Upper lobe of right lung (tissue), 1 donor: ENCODE data around the gene RDH13. TPM values are rescaled to one million over a fixed set of nuclear protein-coding genes. Genes with fewer than 3 reads are reported as not detected.
"Not testable (repeated sequence)": the region's sequence is repeated elsewhere in the genome, so short reads cannot be mapped to it uniquely, and the experiment has no call there.

Experiments used
- ATAC-seq: fragments of 200-7000 bp; cut with Tn5 transposase; one replicate; pipeline ENCODE4 v1.9.1; 2020; ENCODE audit warnings: mild to moderate bottlenecking, moderate library complexity
- DNase-seq: peaks from one replicate; pipeline ENCODE4 v3.0.0-alpha.2; 2020
- H3K27ac ChIP-seq: fragments of 200-600 bp; one replicate; pipeline ENCODE4 v1.8.0; 2022
- H3K27me3 ChIP-seq: fragments of 200-600 bp; one replicate; pipeline ENCODE4 v1.8.0; 2022; ENCODE audit warnings: mild to moderate bottlenecking
- H3K36me3 ChIP-seq: fragments of 200-600 bp; one replicate; pipeline ENCODE4 v1.8.0; 2022
- H3K4me1 ChIP-seq: fragments of 200-600 bp; one replicate; pipeline ENCODE4 v1.8.0; 2022
- H3K4me3 ChIP-seq: fragments of 200-600 bp; one replicate; pipeline ENCODE4 v1.8.0; 2022; ENCODE audit warnings: mild to moderate bottlenecking
- H3K9me3 ChIP-seq: fragments of 200-600 bp; one replicate; pipeline ENCODE4 v1.8.0; 2022
- intact Hi-C: fragments of 100-400 bp; cut with DNase I; formaldehyde crosslinking; loops from one replicate; pipeline ENCODE4 v1.11.0; 2022
- total RNA-seq: library from RNA; stranded (reverse); fragmentation: NEBNext Ultra II Directional; extraction: Animal tissue kit (Norgen Biotek cat#: 25700); gene quantifications from one replicate; pipeline ENCODE4 v1.2.1, GENCODE V29; 2021
- TF ChIP-seq, protein P1 (sequence below): fragments of 200-600 bp; IDR thresholded peaks from one replicate; pipeline ENCODE4 v1.8.0; 2022; ENCODE audit warnings: antibody characterized with exemption
- donor health status: DM: no; HTN: yes; CAD: no; lungs with severe emphysema.

The RDH13 gene
- total RNA-seq, 1 donor from 2014 or later: 30.0 TPM

- TF ChIP-seq, protein P1, sequence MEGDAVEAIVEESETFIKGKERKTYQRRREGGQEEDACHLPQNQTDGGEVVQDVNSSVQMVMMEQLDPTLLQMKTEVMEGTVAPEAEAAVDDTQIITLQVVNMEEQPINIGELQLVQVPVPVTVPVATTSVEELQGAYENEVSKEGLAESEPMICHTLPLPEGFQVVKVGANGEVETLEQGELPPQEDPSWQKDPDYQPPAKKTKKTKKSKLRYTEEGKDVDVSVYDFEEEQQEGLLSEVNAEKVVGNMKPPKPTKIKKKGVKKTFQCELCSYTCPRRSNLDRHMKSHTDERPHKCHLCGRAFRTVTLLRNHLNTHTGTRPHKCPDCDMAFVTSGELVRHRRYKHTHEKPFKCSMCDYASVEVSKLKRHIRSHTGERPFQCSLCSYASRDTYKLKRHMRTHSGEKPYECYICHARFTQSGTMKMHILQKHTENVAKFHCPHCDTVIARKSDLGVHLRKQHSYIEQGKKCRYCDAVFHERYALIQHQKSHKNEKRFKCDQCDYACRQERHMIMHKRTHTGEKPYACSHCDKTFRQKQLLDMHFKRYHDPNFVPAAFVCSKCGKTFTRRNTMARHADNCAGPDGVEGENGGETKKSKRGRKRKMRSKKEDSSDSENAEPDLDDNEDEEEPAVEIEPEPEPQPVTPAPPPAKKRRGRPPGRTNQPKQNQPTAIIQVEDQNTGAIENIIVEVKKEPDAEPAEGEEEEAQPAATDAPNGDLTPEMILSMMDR: no peak
- intact Hi-C loops: no loop called here
- Histone ChIP-seq H3K4me1 (no peaks in the 10 kb centered on the region), H3K27ac (no peak overlapping the region), H3K36me3 (no peaks in the 10 kb centered on the region), H3K27me3 (no peaks in the 10 kb centered on the region), H3K9me3 (no peaks in the 10 kb centered on the region), H3K4me3 (no peak overlapping the region)
- no peak for ATAC-seq
- DNase-seq: no peak
Observed at GRCh38 chr19:55024111-55024510, 38.8 kb downstream of the RDH13 start.

GRCh38 chr19:55020351-55020750, 42.6 kb downstream of the RDH13 start:
- intact Hi-C loops, H3K4me3 ChIP-seq, ATAC-seq, H3K27ac ChIP-seq, H3K4me1 ChIP-seq, DNase-seq, H3K36me3 ChIP-seq, H3K9me3 ChIP-seq, H3K27me3 ChIP-seq: not testable (repeated sequence)

DNA sequence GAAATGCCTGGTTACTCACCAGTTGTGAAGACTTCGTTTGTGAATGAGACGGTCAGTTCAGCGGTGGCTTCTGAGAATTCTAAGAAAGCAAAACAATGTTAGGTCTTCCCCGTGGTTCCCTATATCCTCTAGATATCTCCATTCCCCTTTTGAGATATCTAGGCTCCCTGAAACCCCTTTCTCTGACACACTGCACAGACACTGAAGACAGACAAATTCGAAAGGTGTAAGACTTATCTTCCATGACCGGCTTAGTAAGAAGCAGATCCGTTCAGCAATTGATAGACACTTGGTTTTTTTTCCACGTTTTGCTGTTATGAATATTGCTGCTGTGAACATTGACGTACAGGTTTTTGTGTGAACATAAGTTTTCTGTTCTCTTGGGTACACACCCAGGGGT, 44.3 kb downstream of the RDH13 start:
- intact Hi-C loops: no loop called here
- DNase-seq (no peak), ATAC-seq (no peak)
- Histone ChIP-seq H3K27me3 (no peaks in the 10 kb centered on the region), H3K9me3 (no peaks in the 10 kb centered on the region), H3K4me3 (no peak overlapping the region), H3K4me1 (no peaks in the 10 kb centered on the region), H3K36me3 (no peaks in the 10 kb centered on the region), H3K27ac (no peak overlapping the region)
- TF ChIP-seq, protein P1: no peak

DNA sequence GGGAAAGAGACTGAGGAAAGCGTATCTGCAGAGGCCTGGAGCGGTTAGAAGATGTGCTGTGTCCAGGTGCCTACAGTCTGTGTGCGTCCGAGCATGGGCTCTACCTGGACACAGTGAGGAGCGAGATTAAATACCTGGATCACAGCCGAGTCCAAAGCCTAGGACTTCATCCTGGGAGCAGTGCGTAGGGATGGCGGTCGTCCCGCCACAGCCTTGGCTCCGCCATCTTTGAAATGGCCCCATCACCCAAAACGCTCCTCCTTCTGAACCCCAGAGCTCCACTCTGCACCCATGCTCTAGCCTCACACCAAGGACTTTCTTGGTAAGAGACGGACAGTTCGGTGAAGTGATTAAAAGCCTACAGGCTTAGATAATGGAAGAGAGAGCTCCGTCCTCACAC, 44.7 kb downstream of the RDH13 start:
- no peak for DNase-seq
- TF ChIP-seq, protein P1: no peak
- Histone ChIP-seq H3K4me1 (no peaks in the 10 kb centered on the region), H3K27ac (no peak overlapping the region), H3K4me3 (no peak overlapping the region), H3K36me3 (no peaks in the 10 kb centered on the region), H3K27me3 (no peaks in the 10 kb centered on the region), H3K9me3 (no peaks in the 10 kb centered on the region)
- intact Hi-C loops: no loop called here
- no peak for ATAC-seq

GRCh38 chr19:55016017-55016416, 46.9 kb downstream of the RDH13 start:
- intact Hi-C loops: no loop called here
- no peak for ATAC-seq
- no peak overlapping the region for H3K27ac ChIP-seq
- no peaks in the 10 kb centered on the region for H3K4me1 ChIP-seq
- no peaks in the 10 kb centered on the region for H3K36me3 ChIP-seq
- H3K4me3 ChIP-seq: no peak overlapping the region
- no peaks in the 10 kb centered on the region for H3K27me3 ChIP-seq
- DNase-seq: no peak
- no peaks in the 10 kb centered on the region for H3K9me3 ChIP-seq
- TF ChIP-seq, protein P1: no peak

- no peak overlapping the region for H3K27ac ChIP-seq
- DNase-seq (no peak), ATAC-seq (no peak)
- no peaks in the 10 kb centered on the region for H3K4me1 ChIP-seq
- intact Hi-C loops: no loop called here
- H3K9me3 ChIP-seq: no peaks in the 10 kb centered on the region
- H3K4me3 ChIP-seq: no peak overlapping the region
- TF ChIP-seq, protein P1: no peak
- no peaks in the 10 kb centered on the region for H3K36me3 ChIP-seq
- H3K27me3 ChIP-seq: no peaks in the 10 kb centered on the region
Observed at GRCh38 chr19:55015126-55015525, 47.8 kb downstream of the RDH13 start.
